Colonic mucosa (tissue), 4 donors: ENCODE data around the gene MAPK13. TPM values are rescaled to one million over a fixed set of nuclear protein-coding genes. Genes with fewer than 3 reads are reported as not detected.
"Not testable (repeated sequence)": the region's sequence is repeated elsewhere in the genome, so short reads cannot be mapped to it uniquely, and the experiment has no call there.

Experiments
- DNase-seq: peaks from one replicate; pipeline ENCODE4 v3.0.0-alpha.2; 2020
- H3K27ac ChIP-seq: fragments of 200-600 bp; one replicate; pipeline ENCODE4 v1.8.0; 2021
- H3K27me3 ChIP-seq: fragments of 200-600 bp; one replicate; pipeline ENCODE4 v1.8.0; 2021
- H3K36me3 ChIP-seq: fragments of 200-600 bp; one replicate; pipeline ENCODE4 v1.8.0; 2021
- H3K4me1 ChIP-seq: fragments of 200-600 bp; one replicate; pipeline ENCODE4 v1.8.0; 2021; ENCODE audit warnings: mild to moderate bottlenecking
- H3K4me3 ChIP-seq: fragments of 200-600 bp; one replicate; pipeline ENCODE4 v1.8.0; 2021
- H3K9ac ChIP-seq, 2 donors: one replicate each; pipeline ENCODE4 v1.7.0; 2013; ENCODE audit warnings: control low read depth in 2 of 2, low read depth in 2 of 2, low read length in 2 of 2
- H3K9me3 ChIP-seq: fragments of 200-600 bp; one replicate; pipeline ENCODE4 v1.8.0; 2021
- CTCF ChIP-seq: fragments of 200-600 bp; IDR thresholded peaks from one replicate; pipeline ENCODE4 v1.8.0; 2022; ENCODE audit warnings: antibody characterized with exemption, mild to moderate bottlenecking
- intact Hi-C: fragments of 100-400 bp; cut with DNase I; formaldehyde crosslinking; loops from one replicate; pipeline ENCODE4 v1.14.1; 2022
- total RNA-seq, 2 donors: library from RNA; stranded (reverse); fragmentation: NEBNext Ultra II Directional in 1 of 2; extraction: Animal tissue kit (Norgen Biotek cat#: 25700) in 1 of 2; gene quantifications; one replicate each; pipeline ENCODE4 v1.2.1, GENCODE V29; 2021
- donor health status: healthy.
- donor health status: DM: no; HTN: no; CAD: no.
- donor health status: DM: no; HTN: no; CAD: no.

Gene MAPK13
- total RNA-seq, 2 donors from 2014 or later = 166 to 186 TPM

- DNase-seq = no peak
- H3K9ac ChIP-seq = peak overlapping the region in 1 of 2 donors; percentile 23
- H3K4me1 ChIP-seq = peaks cover 8% of the 10 kb centered on the region
- no peak overlapping the region for H3K4me3 ChIP-seq
- no peaks in the 10 kb centered on the region for H3K36me3 ChIP-seq
- no peak overlapping the region for H3K27ac ChIP-seq
- no peaks in the 10 kb centered on the region for H3K27me3 ChIP-seq
- H3K9me3 ChIP-seq = no peaks in the 10 kb centered on the region
- no peak for TF ChIP-seq CTCF
- intact Hi-C loops = loop anchor here (10.0 kb wide), 1 partner anchor 176 kb away; no protein-coding TSS in a partner anchor
Measured at GRCh38 chr6:36128793-36129192, 1.5 kb upstream of the MAPK13 start.

GRCh38 chr6:36129334-36129733, 979 bp upstream of the MAPK13 start:
- not testable (repeated sequence) for H3K36me3 ChIP-seq, H3K4me1 ChIP-seq, DNase-seq, H3K9me3 ChIP-seq, H3K27me3 ChIP-seq, H3K9ac ChIP-seq, H3K4me3 ChIP-seq, H3K27ac ChIP-seq
- intact Hi-C loops = loop anchor here (10.0 kb wide), 1 partner anchor 175 kb away; no protein-coding TSS in a partner anchor

- no peaks in the 10 kb centered on the region for H3K9me3 ChIP-seq
- H3K9ac ChIP-seq = peak overlapping the region; percentile 89 to 96
- intact Hi-C loops = no loop called here
- H3K4me1 ChIP-seq = peaks cover 8% of the 10 kb centered on the region
- TF ChIP-seq CTCF = no peak
- peak; percentile 69 for DNase-seq
- H3K36me3 ChIP-seq = no peaks in the 10 kb centered on the region
- peak overlapping the region; percentile 62 for H3K4me3 ChIP-seq
- H3K27me3 ChIP-seq = no peaks in the 10 kb centered on the region
- H3K27ac ChIP-seq = peak overlapping the region; percentile 97
Measured at GRCh38 chr6:36130667-36131510, 576 bp downstream of the MAPK13 start.

- peak overlapping the region; percentile 97 for H3K27ac ChIP-seq
- intact Hi-C loops = no loop called here
- TF ChIP-seq CTCF = no peak
- peak overlapping the region; percentile 62 for H3K4me3 ChIP-seq
- H3K9ac ChIP-seq = peak overlapping the region; percentile 89 to 96
- H3K27me3 ChIP-seq = no peaks in the 10 kb centered on the region
- DNase-seq = peak; percentile 84
- no peaks in the 10 kb centered on the region for H3K9me3 ChIP-seq
- peaks cover 8% of the 10 kb centered on the region for H3K4me1 ChIP-seq
- no peaks in the 10 kb centered on the region for H3K36me3 ChIP-seq
Measured at GRCh38 chr6:36131511-36132245, 1.4 kb downstream of the MAPK13 start.

GRCh38 chr6:36132246-36132895, 2.1 kb downstream of the MAPK13 start:
- Histone ChIP-seq H3K36me3 (no peaks in the 10 kb centered on the region), H3K9ac (peak overlapping the region in 1 of 2 donors; percentile 96), H3K4me3 (no peak overlapping the region), H3K4me1 (peaks cover 8% of the 10 kb centered on the region), H3K27me3 (no peaks in the 10 kb centered on the region), H3K27ac (peak overlapping the region; percentile 97), H3K9me3 (no peaks in the 10 kb centered on the region)
- DNase-seq = no peak
- intact Hi-C loops = no loop called here
- no peak for TF ChIP-seq CTCF
